Body of pancreas (tissue), 4 donors: ENCODE measurements around the gene PPP1R13B.

Experiments used
- POLR2A ChIP-seq, 3 donors: fragments of 450-650 bp; IDR thresholded peaks; one replicate each; pipeline ENCODE4 v1.6.1; 2016; ENCODE audit warnings: antibody characterized with exemption in 3 of 3, mild to moderate bottlenecking in 2 of 3
- TF ChIP-seq, protein P1 (sequence below), 7 experiments: fragments of 450-650 bp in 4 of 7; fragments of 200-600 bp in 3 of 7; sonication (generic) in 3 of 7; IDR thresholded peaks; one replicate each; pipeline ENCODE4 v1.5.1; 2016 to 2019; ENCODE audit warnings: antibody characterized with exemption in 7 of 7

DNA sequence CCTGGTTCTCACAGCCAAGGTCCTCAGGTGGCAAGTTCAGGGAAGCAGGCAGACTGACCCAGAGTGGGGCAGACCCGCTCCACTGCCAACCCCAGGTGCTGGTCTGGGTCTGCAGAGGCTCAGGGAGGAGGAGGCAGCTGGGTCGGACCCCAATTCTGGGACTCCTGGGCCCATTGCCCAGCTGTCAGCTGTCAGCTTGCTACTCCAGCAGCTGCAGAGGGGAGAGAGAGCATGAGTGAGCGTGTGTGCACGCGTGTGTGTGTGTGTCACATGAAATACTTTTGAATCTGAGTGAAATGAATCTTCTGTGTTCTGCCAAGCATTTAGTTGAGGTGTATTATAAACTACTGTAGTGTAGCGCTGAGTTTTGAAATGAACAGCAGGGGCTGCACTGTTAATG, 162.9 kb downstream of the PPP1R13B start:
- TF ChIP-seq, protein P1, sequence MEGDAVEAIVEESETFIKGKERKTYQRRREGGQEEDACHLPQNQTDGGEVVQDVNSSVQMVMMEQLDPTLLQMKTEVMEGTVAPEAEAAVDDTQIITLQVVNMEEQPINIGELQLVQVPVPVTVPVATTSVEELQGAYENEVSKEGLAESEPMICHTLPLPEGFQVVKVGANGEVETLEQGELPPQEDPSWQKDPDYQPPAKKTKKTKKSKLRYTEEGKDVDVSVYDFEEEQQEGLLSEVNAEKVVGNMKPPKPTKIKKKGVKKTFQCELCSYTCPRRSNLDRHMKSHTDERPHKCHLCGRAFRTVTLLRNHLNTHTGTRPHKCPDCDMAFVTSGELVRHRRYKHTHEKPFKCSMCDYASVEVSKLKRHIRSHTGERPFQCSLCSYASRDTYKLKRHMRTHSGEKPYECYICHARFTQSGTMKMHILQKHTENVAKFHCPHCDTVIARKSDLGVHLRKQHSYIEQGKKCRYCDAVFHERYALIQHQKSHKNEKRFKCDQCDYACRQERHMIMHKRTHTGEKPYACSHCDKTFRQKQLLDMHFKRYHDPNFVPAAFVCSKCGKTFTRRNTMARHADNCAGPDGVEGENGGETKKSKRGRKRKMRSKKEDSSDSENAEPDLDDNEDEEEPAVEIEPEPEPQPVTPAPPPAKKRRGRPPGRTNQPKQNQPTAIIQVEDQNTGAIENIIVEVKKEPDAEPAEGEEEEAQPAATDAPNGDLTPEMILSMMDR (IDR thresholded peaks at IDR 0.05), result no peak
- no peak for TF ChIP-seq POLR2A (IDR thresholded peaks at IDR 0.05)
